AG09309 (cell line): Measurements from ENCODE around the gene CLTCL1.

Source experiments
- DNase-seq: peaks from one replicate; pipeline ENCODE4 v3.0.0-alpha.2; 2010; ENCODE audit warnings: low read depth
- H3K4me3 ChIP-seq: 2 replicates; pipeline ENCODE4 v1.5.1; 2011; ENCODE audit warnings: mild to moderate bottlenecking, low read depth, low read length, moderate library complexity; ENCODE audit not compliant: control insufficient read depth
- TF ChIP-seq, protein P1 (sequence below): IDR thresholded peaks from 2 replicates; pipeline ENCODE4 v1.5.1; 2011; ENCODE audit warnings: mild to moderate bottlenecking, low read depth, low read length, inconsistent platforms; ENCODE audit not compliant: insufficient read depth, control insufficient read depth; ENCODE audit errors: missing control alignments

Gene CLTCL1

GRCh38 chr22:19187716-19188563 is 103.6 kb downstream of the CLTCL1 start:
- no peak for DNase-seq
- TF ChIP-seq, protein P1, sequence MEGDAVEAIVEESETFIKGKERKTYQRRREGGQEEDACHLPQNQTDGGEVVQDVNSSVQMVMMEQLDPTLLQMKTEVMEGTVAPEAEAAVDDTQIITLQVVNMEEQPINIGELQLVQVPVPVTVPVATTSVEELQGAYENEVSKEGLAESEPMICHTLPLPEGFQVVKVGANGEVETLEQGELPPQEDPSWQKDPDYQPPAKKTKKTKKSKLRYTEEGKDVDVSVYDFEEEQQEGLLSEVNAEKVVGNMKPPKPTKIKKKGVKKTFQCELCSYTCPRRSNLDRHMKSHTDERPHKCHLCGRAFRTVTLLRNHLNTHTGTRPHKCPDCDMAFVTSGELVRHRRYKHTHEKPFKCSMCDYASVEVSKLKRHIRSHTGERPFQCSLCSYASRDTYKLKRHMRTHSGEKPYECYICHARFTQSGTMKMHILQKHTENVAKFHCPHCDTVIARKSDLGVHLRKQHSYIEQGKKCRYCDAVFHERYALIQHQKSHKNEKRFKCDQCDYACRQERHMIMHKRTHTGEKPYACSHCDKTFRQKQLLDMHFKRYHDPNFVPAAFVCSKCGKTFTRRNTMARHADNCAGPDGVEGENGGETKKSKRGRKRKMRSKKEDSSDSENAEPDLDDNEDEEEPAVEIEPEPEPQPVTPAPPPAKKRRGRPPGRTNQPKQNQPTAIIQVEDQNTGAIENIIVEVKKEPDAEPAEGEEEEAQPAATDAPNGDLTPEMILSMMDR = no peak
- no peak overlapping the region for H3K4me3 ChIP-seq

- no peak overlapping the region for H3K4me3 ChIP-seq
- TF ChIP-seq, protein P1 = no peak
- DNase-seq = no peak
Observed at GRCh38 chr22:19184276-19184997, 107.1 kb downstream of the CLTCL1 start.

DNA sequence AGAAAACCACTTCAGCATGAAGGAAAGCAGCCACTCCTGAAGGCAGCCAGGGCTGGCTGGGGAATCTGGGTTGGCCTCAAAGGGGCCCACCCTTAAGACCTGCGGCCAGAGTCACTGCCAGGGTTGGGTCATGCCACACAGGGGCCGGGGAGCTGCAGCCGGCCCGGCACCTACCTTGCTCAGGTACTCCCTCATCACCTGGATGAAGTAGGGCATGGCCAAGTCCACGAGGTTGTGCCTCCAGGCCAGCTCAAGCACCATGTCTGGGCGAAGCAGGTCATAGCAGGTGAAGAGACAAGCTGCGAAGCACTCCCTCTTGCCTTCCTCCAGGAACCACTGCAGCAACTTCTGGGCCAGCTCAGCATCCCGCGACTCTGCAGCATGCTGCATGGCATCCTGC is 108.3 kb downstream of the CLTCL1 start:
- TF ChIP-seq, protein P1 = no peak
- H3K4me3 ChIP-seq = no peak overlapping the region
- no peak for DNase-seq

- no peak for DNase-seq
- TF ChIP-seq, protein P1 = no peak
- H3K4me3 ChIP-seq = no peak overlapping the region
Observed at GRCh38 chr22:19182472-19183157, 108.9 kb downstream of the CLTCL1 start.

- H3K4me3 ChIP-seq = no peak overlapping the region
- TF ChIP-seq, protein P1 = no peak
- DNase-seq = no peak
Observed at GRCh38 chr22:19181786-19182471, 109.6 kb downstream of the CLTCL1 start.
